H9 (cell line): ENCODE data around the gene TAOK1. TPM values are rescaled to one million over a fixed set of nuclear protein-coding genes. Genes with fewer than 3 reads are reported as not detected.
A peak's percentile ranks its signal among the peaks of the same experiment; 100 is the strongest.

Experiments
- DNase-seq: peaks from one replicate; pipeline ENCODE4 v3.0.0-alpha.2; 2017
- H2AFZ ChIP-seq: one replicate; pipeline ENCODE4 v1.6.1; 2013; ENCODE audit warnings: mild to moderate bottlenecking, low read length, control low read depth, moderate library complexity
- H2AK5ac ChIP-seq: 2 replicates; pipeline ENCODE4 v1.6.1; 2013; ENCODE audit warnings: low read length, control low read depth, mixed read lengths; ENCODE audit not compliant: insufficient read length
- H2BK120ac ChIP-seq: one replicate; pipeline ENCODE4 v1.6.1; 2013; ENCODE audit warnings: low read depth, mild to moderate bottlenecking, low read length, control low read depth, inconsistent platforms; ENCODE audit not compliant: poor library complexity, severe bottlenecking
- H2BK12ac ChIP-seq: 2 replicates; pipeline ENCODE4 v1.6.1; 2013; ENCODE audit warnings: low read length, control low read depth, mixed read lengths, low read depth; ENCODE audit not compliant: insufficient read length
- H2BK15ac ChIP-seq: 2 replicates; pipeline ENCODE4 v1.6.1; 2013; ENCODE audit warnings: low read depth, low read length, control low read depth
- H2BK20ac ChIP-seq: one replicate; pipeline ENCODE4 v1.6.1; 2013; ENCODE audit warnings: low read depth, mild to moderate bottlenecking, low read length, control low read depth, inconsistent platforms; ENCODE audit not compliant: poor library complexity, severe bottlenecking
- H2BK5ac ChIP-seq: 2 replicates; pipeline ENCODE4 v1.6.1; 2013; ENCODE audit warnings: low read length, control low read depth, mixed read lengths; ENCODE audit not compliant: insufficient read length
- H3K14ac ChIP-seq: 2 replicates; pipeline ENCODE4 v1.6.1; 2013; ENCODE audit warnings: low read length, control low read depth; ENCODE audit not compliant: insufficient read depth
- H3K18ac ChIP-seq: 2 replicates; pipeline ENCODE4 v1.6.1; 2013; ENCODE audit warnings: low read depth, mild to moderate bottlenecking, mixed read lengths, low read length, control low read depth; ENCODE audit not compliant: insufficient read length
- H3K23ac ChIP-seq: 2 replicates; pipeline ENCODE4 v1.6.1; 2013; ENCODE audit warnings: low read length, control low read depth, mixed read lengths, low read depth; ENCODE audit not compliant: insufficient read length
- H3K23me2 ChIP-seq: 2 replicates; pipeline ENCODE4 v1.6.1; 2013; ENCODE audit warnings: low read depth, mild to moderate bottlenecking, mixed read lengths, low read length, control low read depth; ENCODE audit not compliant: insufficient read length, poor library complexity, severe bottlenecking
- H3K27ac ChIP-seq: 2 replicates; pipeline ENCODE4 v1.5.1; 2013; ENCODE audit warnings: low read length, control low read depth, mixed read lengths, low read depth; ENCODE audit not compliant: insufficient read length
- H3K27me3 ChIP-seq: 2 replicates; pipeline ENCODE4 v1.6.1; 2013; ENCODE audit warnings: low read length, control low read depth, inconsistent platforms; ENCODE audit not compliant: insufficient read depth
- H3K4ac ChIP-seq: 2 replicates; pipeline ENCODE4 v1.6.1; 2013; ENCODE audit warnings: low read depth, mild to moderate bottlenecking, control low read depth, inconsistent platforms, low read length, moderate library complexity
- H3K4me1 ChIP-seq: 2 replicates; pipeline ENCODE4 v1.6.1; 2013; ENCODE audit warnings: low read length, control low read depth, inconsistent platforms; ENCODE audit not compliant: insufficient read depth
- H3K4me2 ChIP-seq: 2 replicates; pipeline ENCODE4 v1.6.1; 2013; ENCODE audit warnings: low read length, control low read depth, mixed read lengths; ENCODE audit not compliant: insufficient read length, insufficient read depth
- H3K56ac ChIP-seq: 2 replicates; pipeline ENCODE4 v1.6.1; 2013; ENCODE audit warnings: low read depth, mild to moderate bottlenecking, mixed read lengths, low read length, control low read depth; ENCODE audit not compliant: insufficient read length
- H3K79me1 ChIP-seq: 2 replicates; pipeline ENCODE4 v1.6.1; 2013; ENCODE audit warnings: low read depth, mild to moderate bottlenecking, moderate library complexity, low read length, control low read depth, inconsistent platforms; ENCODE audit not compliant: insufficient read depth, poor library complexity, severe bottlenecking
- H3K79me2 ChIP-seq: 2 replicates; pipeline ENCODE4 v1.6.1; 2013; ENCODE audit warnings: low read length, control low read depth, inconsistent platforms; ENCODE audit not compliant: insufficient read depth
- H3K9ac ChIP-seq: 2 replicates; pipeline ENCODE4 v1.6.1; 2013; ENCODE audit warnings: low read length, control low read depth, mixed read lengths; ENCODE audit not compliant: insufficient read length; ENCODE audit errors: extremely low read depth
- H3K9me3 ChIP-seq: one replicate; pipeline ENCODE4 v1.6.1; 2013; ENCODE audit warnings: low read depth, low read length, inconsistent platforms; ENCODE audit not compliant: control insufficient read depth
- H3T11ph ChIP-seq: one replicate; pipeline ENCODE4 v1.6.1; 2013; ENCODE audit warnings: mild to moderate bottlenecking, low read length, control low read depth, inconsistent platforms
- H4K20me1 ChIP-seq: one replicate; pipeline ENCODE4 v1.6.1; 2013; ENCODE audit not compliant: control insufficient read depth, insufficient read length, insufficient read depth
- H4K5ac ChIP-seq: 2 replicates; pipeline ENCODE4 v1.6.1; 2013; ENCODE audit warnings: low read depth, mild to moderate bottlenecking, mixed read lengths, low read length, control low read depth; ENCODE audit not compliant: insufficient read length
- H4K8ac ChIP-seq: replicated peaks from 2 replicates; pipeline ENCODE4 v1.6.1; 2013; ENCODE audit warnings: low read length, control low read depth, mixed read lengths, low read depth; ENCODE audit not compliant: insufficient read length
- H4K91ac ChIP-seq: 2 replicates; pipeline ENCODE4 v1.6.1; 2013; ENCODE audit warnings: low read depth, mild to moderate bottlenecking, moderate library complexity, mixed read lengths, low read length, control low read depth; ENCODE audit not compliant: insufficient read length
- H3K27ac Mint-ChIP-seq, 3 experiments: 2 replicates in 2 of 3; 3 replicates in 1 of 3; pipeline ENCODE4 v1.8.0; 2020 to 2021; ENCODE audit warnings: mixed read lengths in 3 of 3, mild to moderate bottlenecking in 1 of 3, moderate library complexity in 1 of 3
- H3K27me3 Mint-ChIP-seq: 2 replicates; pipeline ENCODE4 v1.8.0; 2021; ENCODE audit warnings: low read depth, mild to moderate bottlenecking, moderate library complexity, mixed read lengths
- H3K36me3 Mint-ChIP-seq, 3 experiments: 2 replicates in 2 of 3; 3 replicates in 1 of 3; pipeline ENCODE4 v1.8.0; 2020 to 2021; ENCODE audit warnings: low read depth in 3 of 3, mixed read lengths in 3 of 3; ENCODE audit not compliant: insufficient read depth in 1 of 3
- H3K4me1 Mint-ChIP-seq, 2 experiments: 2 replicates each; pipeline ENCODE4 v1.8.0; 2020; ENCODE audit warnings: mixed read lengths in 2 of 2
- H3K4me3 Mint-ChIP-seq, 2 experiments: 2 replicates in 1 of 2; 3 replicates in 1 of 2; pipeline ENCODE4 v1.8.0; 2020 to 2021; ENCODE audit warnings: mild to moderate bottlenecking in 2 of 2, mixed read lengths in 2 of 2, moderate library complexity in 1 of 2
- H3K9me3 Mint-ChIP-seq, 2 experiments: 2 replicates in 1 of 2; 3 replicates in 1 of 2; pipeline ENCODE4 v1.8.0; 2020; ENCODE audit warnings: mild to moderate bottlenecking in 2 of 2, mixed read lengths in 2 of 2, moderate library complexity in 1 of 2
- CTCF ChIP-seq: fragments of 200-600 bp; sonication (generic); conservative IDR thresholded peaks from 3 replicates; pipeline ENCODE4 v1.8.0; 2021; ENCODE audit warnings: antibody characterized with exemption, mild to moderate bottlenecking
- WGBS: extraction: QIAGEN DNeasy Blood & Tissue Kit; methylation state at CpG from one replicate; pipeline ENCODE4 v1.1.7; 2013; ENCODE audit warnings: missing lambda C conversion rate, low lambda C conversion rate, mixed read lengths; ENCODE audit not compliant: insufficient read length; ENCODE audit errors: extremely low coverage; 5-methylcytosine and 5-hydroxymethylcytosine counted together
- total RNA-seq: library from RNA; stranded (reverse); gene quantifications from 2 replicates; pipeline ENCODE4 v1.2.1, GENCODE V29; 2021

The TAOK1 gene
- total RNA-seq, 1 experiment from 2014 or later, result 93.0 TPM

DNA sequence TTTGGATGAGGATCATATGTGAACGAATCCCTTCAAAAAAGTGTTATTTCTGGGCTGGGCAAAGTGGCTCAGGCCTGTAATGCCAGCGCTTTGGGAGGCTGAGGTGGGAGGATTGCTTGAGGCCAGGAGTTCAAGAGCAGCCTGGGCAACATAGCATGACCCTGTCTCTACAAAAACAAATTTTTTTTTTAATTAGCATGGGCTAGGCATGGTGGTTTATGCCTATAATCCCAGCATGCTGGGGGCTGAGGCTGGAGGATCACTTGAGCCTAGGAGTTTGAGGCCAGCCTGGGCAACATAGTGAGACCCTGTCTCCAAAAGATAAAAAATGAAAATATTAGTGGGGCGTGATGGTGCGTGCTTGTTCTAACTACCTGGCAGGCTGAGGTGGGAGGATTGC, 4.6 kb downstream of the TAOK1 start:
- H3K14ac ChIP-seq, result no peak overlapping the region
- Mint-ChIP-seq H3K9me3 (peaks cover 0 to 2% of the 10 kb centered on the region in 2 experiments; a peak in 2 of 5 replicates), H3K27me3 (no peaks in the 10 kb centered on the region), H3K36me3 (peaks cover 6 to 15% (median 9%) of the 10 kb centered on the region in 3 experiments; a peak in 6 of 7 replicates), H3K27ac (peak overlapping the region in 1 of 3 experiments; percentile 53; a peak in 1 of 7 replicates), H3K4me1 (peaks cover 20 to 23% of the 10 kb centered on the region in 2 experiments), H3K4me3 (no peak overlapping the region)
- H2AFZ ChIP-seq, result no peak overlapping the region
- no CpG with 5 or more reads among the region's 4 CpGs for WGBS
- no peak overlapping the region for H3T11ph ChIP-seq
- no peak overlapping the region for H2BK15ac ChIP-seq
- peaks cover 11% of the 10 kb centered on the region for H3K23me2 ChIP-seq
- no peak overlapping the region for H3K27ac ChIP-seq
- H3K23ac ChIP-seq, result no peak overlapping the region
- H2BK12ac ChIP-seq, result no peak overlapping the region
- no peak overlapping the region for H4K91ac ChIP-seq
- H3K18ac ChIP-seq, result no peak overlapping the region
- H3K79me2 ChIP-seq, result peaks cover 44% of the 10 kb centered on the region; the same call in 1 of the 2 replicates
- no peak overlapping the region for H3K9ac ChIP-seq
- H3K4me2 ChIP-seq, result no peak overlapping the region
- H3K79me1 ChIP-seq, result peaks cover 4% of the 10 kb centered on the region
- H2BK5ac ChIP-seq, result no peak overlapping the region
- H4K8ac ChIP-seq, result no peak overlapping the region
- no peak overlapping the region for H3K4ac ChIP-seq
- no peak for DNase-seq
- no peak overlapping the region for H4K5ac ChIP-seq
- H2BK20ac ChIP-seq, result no peak overlapping the region
- H2BK120ac ChIP-seq, result no peak overlapping the region
- no peak overlapping the region for H3K56ac ChIP-seq
- H3K4me1 ChIP-seq, result no peaks in the 10 kb centered on the region
- no peaks in the 10 kb centered on the region for H4K20me1 ChIP-seq
- no peak overlapping the region for H2AK5ac ChIP-seq
- no peaks in the 10 kb centered on the region for H3K27me3 ChIP-seq
- TF ChIP-seq CTCF, result no peak
- H3K9me3 ChIP-seq, result no peaks in the 10 kb centered on the region
